NCI-H1694 (cell line): ENCODE results near the gene PAQR3.
A peak's percentile ranks its signal among the peaks of the same experiment; 100 is the strongest.
"Not testable (repeated sequence)": the region's sequence is repeated elsewhere in the genome, so short reads cannot be mapped to it uniquely, and the experiment has no call there.

Experiments used
- DNase-seq: peaks from one replicate; lab custom pipeline; 2025; lab: John Stamatoyannopoulos, UW

Gene PAQR3

GRCh38 chr4:78928835-78929234 lies 10.4 kb downstream of the PAQR3 start:
- DNase-seq, result no peak

GRCh38 chr4:78926826-78927225 lies 12.4 kb downstream of the PAQR3 start:
- no peak for DNase-seq

DNA sequence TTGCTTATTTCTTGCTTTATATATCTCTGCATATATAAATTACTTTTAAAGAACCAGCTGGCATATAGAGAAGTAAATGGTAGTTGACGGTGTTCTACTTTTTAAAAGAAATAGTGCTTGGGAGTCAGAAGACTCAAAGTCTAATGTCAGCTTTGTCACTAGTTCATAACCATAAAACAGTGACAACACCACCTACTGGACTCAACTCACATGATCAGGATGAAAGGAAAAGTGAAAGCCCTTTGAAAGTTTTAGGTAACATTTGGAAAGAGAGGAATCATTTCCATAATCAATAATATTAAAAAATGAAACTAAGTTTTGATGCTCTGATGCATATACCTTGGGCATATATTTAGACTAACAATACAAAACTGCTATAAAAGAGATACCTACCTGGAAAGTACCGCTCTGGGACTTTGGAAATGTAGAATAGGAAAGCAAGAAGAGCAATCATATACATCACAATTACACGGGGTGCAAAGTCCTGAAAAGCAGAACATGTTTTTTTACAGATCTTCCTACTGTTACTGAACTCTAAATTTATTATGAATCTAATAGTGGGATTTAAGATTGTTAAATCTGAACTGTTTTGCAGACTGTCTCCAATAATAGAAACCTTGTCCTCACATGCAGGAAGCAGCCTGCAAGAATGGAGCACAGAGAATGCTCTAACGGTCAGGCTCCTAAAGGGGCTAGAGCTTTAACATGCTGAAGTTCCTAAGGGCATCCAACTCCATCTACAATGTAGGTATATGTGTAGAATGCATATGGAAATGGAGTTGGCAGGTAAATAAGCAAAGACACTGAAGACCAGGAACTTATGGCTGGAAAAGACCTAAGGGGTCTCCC lies 15.6 kb downstream of the PAQR3 start:
- DNase-seq, result no peak

GRCh38 chr4:78922207-78922606 lies 17.0 kb downstream of the PAQR3 start:
- DNase-seq, result no peak

- DNase-seq, result no peak
Measured at GRCh38 chr4:78910612-78911011, 28.6 kb downstream of the PAQR3 start.

- DNase-seq, result not testable (repeated sequence)
Measured at GRCh38 chr4:78908974-78909373, 30.3 kb downstream of the PAQR3 start.

- no peak for DNase-seq
Measured at GRCh38 chr4:78907638-78908037, 31.6 kb downstream of the PAQR3 start.

GRCh38 chr4:78904143-78904542 lies 35.1 kb downstream of the PAQR3 start:
- DNase-seq, result no peak

DNA sequence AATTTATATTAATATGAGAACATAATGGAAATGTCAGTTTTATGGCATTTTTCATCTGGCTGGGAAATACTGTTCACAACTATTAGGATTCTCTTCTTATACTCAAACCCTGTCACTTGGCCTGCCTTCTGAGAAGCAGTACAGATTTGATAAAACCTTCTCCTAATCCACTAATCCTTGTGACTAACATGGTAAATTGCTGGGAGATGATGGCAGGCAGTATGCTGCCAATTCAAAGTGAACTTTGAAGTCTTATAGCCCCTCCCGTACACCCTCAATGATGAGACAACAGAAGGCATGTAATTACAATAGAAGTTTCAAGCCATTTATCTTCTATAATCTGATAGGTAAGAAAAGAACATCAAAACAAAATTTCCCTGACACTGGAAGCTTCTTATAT lies 36.9 kb downstream of the PAQR3 start:
- DNase-seq, result no peak

- no peak for DNase-seq
Measured at GRCh38 chr4:78901882-78902281, 37.4 kb downstream of the PAQR3 start.

DNA sequence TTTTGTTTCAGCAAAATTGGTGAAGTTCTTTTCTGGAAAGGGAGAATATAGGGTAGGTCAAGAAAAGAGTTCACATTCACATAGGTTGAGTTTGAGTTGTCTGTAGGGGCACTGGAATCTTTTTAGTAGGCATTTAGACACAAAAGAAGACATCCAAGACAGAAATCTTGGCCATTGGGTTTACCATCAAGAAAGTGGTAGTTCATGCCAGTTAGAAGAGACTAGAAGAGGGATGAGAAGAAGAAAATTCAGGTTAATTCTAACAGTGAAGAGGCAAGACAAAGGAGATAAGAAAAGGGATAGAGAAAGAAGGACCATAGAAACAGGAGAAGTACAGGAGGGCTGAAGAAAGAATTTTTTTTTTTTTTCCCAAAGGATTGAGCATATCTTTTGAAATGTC lies 39.9 kb downstream of the PAQR3 start:
- DNase-seq, result no peak

- no peak for DNase-seq
Measured at GRCh38 chr4:78889955-78890354, 49.3 kb downstream of the PAQR3 start.

GRCh38 chr4:78885598-78885997 lies 53.6 kb downstream of the PAQR3 start:
- DNase-seq, result no peak

DNA sequence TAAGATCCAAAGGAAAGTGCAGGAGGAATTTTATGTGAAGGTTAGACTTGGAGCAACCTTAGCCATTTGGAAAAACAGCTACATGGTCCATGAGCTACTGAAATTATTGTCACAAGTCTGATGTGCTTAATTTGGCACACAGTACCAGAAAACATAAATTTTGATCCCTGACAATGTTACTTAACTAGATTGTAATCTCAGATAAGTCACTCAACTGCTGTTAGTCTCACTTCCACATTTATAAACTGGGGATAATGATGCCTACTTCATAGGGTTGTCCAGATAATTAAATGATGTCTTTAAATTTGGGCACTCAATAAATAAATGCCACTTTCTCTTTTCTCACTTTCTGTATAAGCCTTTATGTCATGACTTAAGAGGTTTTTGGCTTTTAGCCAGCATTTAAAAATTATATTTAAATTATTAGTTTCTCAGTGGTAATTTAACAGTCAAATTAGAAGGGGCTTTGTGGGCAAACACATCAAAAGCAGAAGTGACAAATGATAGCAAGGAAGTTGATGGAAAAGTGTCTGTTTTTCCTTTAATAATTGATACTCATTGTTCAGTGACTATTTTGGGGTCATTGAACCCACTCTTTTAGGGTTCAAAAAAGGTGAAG lies 58.3 kb downstream of the PAQR3 start:
- no peak for DNase-seq

DNA sequence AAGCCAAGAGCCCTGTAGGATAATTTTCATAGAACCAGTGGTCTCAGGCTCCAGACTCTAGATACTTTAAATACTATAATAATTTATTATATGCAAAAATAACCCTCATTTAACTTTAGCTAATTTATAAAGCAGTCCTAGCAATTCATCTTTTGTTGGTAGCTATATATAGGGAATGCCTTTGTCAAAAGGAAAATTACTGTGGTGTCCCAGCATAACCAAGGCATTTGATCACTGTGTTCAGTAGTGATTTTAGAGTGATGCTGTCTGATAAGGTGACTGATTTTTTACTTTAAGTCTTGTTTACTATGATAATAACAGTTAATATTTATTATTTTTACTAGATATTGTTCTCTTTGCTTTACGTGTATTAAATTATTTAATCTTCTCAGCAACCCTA lies 61.2 kb downstream of the PAQR3 start:
- DNase-seq, result no peak

DNA sequence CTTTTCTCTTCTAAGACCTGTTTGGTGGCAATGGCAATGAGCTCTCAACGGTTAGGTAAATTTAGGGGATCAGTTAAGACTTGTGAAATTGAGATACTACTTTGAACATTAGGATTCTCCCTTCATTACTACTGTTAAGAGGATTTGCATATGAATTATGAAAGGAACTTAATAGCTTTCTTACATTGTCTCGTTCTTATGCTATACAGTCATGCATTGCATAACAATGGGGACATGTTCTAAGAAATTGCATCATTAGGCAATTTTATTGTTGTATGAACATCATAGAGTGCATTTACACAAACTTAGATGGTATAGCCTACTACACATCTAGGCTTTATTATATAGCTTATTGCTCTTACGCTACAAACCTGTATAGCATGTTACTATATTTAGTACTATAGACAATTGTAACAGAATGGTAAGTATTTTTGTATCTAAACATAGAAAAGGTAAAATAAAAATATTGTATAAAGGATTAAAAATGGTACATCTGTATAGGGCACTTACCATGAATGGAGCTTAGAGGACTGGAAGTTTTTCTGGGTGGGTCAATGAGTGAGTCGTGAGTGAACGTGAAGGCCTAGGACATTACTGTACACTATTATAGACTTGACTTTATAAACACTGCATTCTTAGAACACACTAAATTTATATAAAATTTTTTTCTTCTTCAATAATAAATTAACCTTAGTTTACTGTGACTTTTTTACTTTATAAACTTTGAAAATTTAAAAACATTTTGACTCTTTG lies 62.5 kb downstream of the PAQR3 start:
- no peak for DNase-seq

- no peak for DNase-seq
Measured at GRCh38 chr4:78870056-78870455, 69.2 kb downstream of the PAQR3 start.

- not testable (repeated sequence) for DNase-seq
Measured at GRCh38 chr4:78868712-78869111, 70.5 kb downstream of the PAQR3 start.

- DNase-seq, result no peak
Measured at GRCh38 chr4:78865451-78865850, 73.8 kb downstream of the PAQR3 start.

GRCh38 chr4:78864405-78865024 lies 74.7 kb downstream of the PAQR3 start:
- DNase-seq, result peak; percentile 80

GRCh38 chr4:78863991-78864390 lies 75.2 kb downstream of the PAQR3 start:
- DNase-seq, result no peak

- no peak for DNase-seq
Measured at GRCh38 chr4:78863254-78863869, 75.9 kb downstream of the PAQR3 start.
